H1 (cell line): ENCODE results near the gene TMPRSS9. TPM values are rescaled to one million over a fixed set of nuclear protein-coding genes. Genes with fewer than 3 reads are reported as not detected.

Experiments
- CBX5 ChIP-seq: fragments of 300-800, 300-1000 bp; sonication (generic); IDR thresholded peaks from 2 replicates; pipeline ENCODE4 v1.7.1; 2016; ENCODE audit warnings: antibody characterized with exemption, low read length, low read depth
- POLR2AphosphoS5 ChIP-seq: IDR thresholded peaks from 2 replicates; pipeline ENCODE4 v1.6.1; 2011; ENCODE audit warnings: low read depth, low read length
- polyA plus RNA-seq, 7 experiments: library from polyadenylated mRNA; depleted of rRNA in 3 of 7; stranded (reverse) in 5 of 7; unstranded in 2 of 7; fragments of >200 nt in 5 of 7; fragments of 200-250 nt in 2 of 7; gene quantifications; 1 replicate in 5 of 7; 2 replicates in 1 of 7; 4 replicates in 1 of 7; pipeline versions ENCODE4 v1.2.1 to v1.2.3, GENCODE V29; 2011 to 2013; ENCODE audit warnings: missing spikeins in 2 of 7, mixed read lengths in 2 of 7
- total RNA-seq: library from RNA; stranded (reverse); fragmentation: NEBNext Ultra II Directional; extraction: Animal tissue kit (Norgen Biotek cat#: 25700); gene quantifications from 2 replicates; pipeline ENCODE4 v1.2.1, GENCODE V29; 2021
- TF ChIP-seq, protein P1 (sequence below): IDR thresholded peaks from 2 replicates; pipeline ENCODE4 v1.6.1; 2012; ENCODE audit warnings: low read length, inconsistent platforms

The TMPRSS9 gene
- total and polyA plus RNA-seq, 2 of the 8 experiments (the other 6 are each of a cell fraction or from before 2014, with no cell fraction given), result 0.15 to 0.19 TPM

DNA sequence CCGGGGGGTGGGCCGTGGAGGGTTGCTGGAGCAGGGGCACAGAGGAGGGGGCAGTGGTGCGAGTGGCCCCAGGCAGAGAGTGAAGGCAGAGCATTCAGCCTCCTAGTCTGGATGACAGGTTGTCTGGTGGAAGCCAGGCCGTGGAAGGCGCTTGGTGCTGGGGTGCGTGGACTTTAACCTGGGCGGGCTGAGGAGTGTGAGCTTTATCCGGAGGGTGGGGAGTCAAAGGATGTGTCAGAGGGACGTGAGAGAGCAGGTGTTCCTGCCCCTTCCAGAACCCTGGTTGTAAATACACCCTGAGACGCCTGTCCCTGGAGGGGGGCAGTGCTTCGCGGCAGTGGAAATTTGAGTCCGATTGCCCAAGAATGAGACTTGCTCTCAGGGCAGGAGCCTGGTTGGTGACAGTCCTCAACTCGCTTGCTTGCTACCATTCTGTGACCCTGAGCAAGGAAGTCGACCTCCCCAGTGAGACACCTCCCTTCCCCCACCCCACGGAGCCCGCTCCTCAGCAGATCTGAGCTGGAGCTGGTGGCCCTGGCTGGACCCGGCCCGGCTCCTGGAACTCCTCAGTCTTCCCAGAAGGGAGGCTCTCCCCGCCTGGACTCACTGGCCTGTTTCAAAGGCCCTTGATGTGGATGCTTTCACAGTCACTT, 29.3 kb upstream of the TMPRSS9 start (continued):
- TF ChIP-seq POLR2AphosphoS5 (no peak), CBX5 (no peak)
- TF ChIP-seq, protein P1, sequence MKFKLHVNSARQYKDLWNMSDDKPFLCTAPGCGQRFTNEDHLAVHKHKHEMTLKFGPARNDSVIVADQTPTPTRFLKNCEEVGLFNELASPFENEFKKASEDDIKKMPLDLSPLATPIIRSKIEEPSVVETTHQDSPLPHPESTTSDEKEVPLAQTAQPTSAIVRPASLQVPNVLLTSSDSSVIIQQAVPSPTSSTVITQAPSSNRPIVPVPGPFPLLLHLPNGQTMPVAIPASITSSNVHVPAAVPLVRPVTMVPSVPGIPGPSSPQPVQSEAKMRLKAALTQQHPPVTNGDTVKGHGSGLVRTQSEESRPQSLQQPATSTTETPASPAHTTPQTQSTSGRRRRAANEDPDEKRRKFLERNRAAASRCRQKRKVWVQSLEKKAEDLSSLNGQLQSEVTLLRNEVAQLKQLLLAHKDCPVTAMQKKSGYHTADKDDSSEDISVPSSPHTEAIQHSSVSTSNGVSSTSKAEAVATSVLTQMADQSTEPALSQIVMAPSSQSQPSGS, result no peak
- TF ChIP-seq, all 59 proteins: peak for 0
